Measurements from ENCODE around the gene CHST9. TPM values are rescaled to one million over a fixed set of nuclear protein-coding genes. Genes with fewer than 3 reads are reported as not detected.

CHST9 gene
- total and polyA plus RNA-seq, 7 donors = under 0.01 to 0.11 (median 0.07) TPM; not detected in 2

DNA sequence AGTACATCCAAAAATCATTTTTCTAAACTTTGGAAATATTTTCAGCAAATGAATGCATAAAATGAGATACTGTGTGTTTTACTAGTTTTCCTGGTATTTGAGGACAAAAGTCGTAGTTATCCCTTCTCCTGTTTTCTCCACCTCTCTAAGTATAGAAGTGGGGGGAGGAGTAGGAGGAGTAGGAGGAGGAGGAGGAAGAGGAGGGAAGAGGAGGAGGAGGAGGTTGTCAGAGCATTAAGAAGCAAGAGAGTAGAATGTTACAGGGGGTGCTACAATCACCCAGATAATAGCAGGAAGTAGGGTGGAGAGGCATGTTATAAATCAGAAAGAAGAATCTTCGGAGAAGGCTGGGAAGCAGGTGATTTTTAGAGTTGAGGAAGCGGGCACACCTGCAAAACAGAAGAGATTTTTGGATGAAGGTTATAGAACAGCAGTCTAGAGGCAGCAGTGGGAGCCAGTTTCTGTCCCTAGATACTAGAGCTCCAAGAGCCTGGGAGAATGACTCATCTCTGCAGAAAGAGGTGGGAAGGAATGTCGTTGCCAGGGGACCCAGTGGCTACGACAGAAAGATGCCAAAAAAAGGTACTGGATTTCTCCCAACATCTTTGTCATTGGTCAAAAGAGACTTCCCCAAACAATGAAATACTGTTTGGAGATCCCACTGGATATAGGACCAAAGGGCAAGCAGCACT is 275.4 kb downstream of the CHST9 start:
- ATAC-seq (peak in 3 of 4 donors; percentile 48 to 60 (median 55)), DNase-seq (no peak)
- Histone ChIP-seq H3K4me1 (no peaks in the 10 kb centered on the region), H3K9me3 (no peaks in the 10 kb centered on the region), H3K4me3 (no peak overlapping the region), H3K27ac (no peak overlapping the region), H3K36me3 (ENCODE audit: insufficient read depth in 1 of 2, low read depth in 1 of 2) (no peaks in the 10 kb centered on the region), H3K27me3 (ENCODE audit: insufficient read depth in 3 of 3, low read length in 2 of 3) (no peaks in the 10 kb centered on the region)
- intact Hi-C loops (cut with DNase I) = no loop called here
- 31 to 44% (median 43%) methylated on average over 5 of the region's 5 CpGs for WGBS, 3 donors
- TF ChIP-seq, protein P1, sequence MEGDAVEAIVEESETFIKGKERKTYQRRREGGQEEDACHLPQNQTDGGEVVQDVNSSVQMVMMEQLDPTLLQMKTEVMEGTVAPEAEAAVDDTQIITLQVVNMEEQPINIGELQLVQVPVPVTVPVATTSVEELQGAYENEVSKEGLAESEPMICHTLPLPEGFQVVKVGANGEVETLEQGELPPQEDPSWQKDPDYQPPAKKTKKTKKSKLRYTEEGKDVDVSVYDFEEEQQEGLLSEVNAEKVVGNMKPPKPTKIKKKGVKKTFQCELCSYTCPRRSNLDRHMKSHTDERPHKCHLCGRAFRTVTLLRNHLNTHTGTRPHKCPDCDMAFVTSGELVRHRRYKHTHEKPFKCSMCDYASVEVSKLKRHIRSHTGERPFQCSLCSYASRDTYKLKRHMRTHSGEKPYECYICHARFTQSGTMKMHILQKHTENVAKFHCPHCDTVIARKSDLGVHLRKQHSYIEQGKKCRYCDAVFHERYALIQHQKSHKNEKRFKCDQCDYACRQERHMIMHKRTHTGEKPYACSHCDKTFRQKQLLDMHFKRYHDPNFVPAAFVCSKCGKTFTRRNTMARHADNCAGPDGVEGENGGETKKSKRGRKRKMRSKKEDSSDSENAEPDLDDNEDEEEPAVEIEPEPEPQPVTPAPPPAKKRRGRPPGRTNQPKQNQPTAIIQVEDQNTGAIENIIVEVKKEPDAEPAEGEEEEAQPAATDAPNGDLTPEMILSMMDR (IDR thresholded peaks at IDR 0.05) = no peak

DNA sequence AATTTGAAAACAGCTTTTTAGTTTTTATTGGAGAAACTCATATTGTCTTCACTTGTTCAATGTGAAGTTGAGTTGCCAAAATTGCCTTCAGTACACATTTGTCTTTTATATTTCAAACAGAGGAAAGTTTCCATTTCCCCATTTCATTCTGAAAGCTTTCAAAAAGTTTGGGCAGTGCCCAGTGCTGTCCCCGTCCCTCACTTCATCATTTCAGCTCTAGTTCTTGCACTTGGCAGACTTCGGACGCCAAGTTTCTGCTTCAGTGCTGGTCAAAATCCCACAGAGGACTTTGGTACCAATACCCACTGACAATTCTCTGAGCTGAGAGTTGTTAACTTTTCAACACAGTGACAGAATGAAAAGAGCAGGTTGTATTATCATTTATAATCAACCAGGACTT is 276.2 kb downstream of the CHST9 start:
- Histone ChIP-seq H3K9me3 (no peaks in the 10 kb centered on the region), H3K27ac (no peak overlapping the region), H3K4me3 (no peak overlapping the region), H3K4me1 (no peaks in the 10 kb centered on the region), H3K27me3 (ENCODE audit: insufficient read depth in 3 of 3, low read length in 2 of 3) (no peaks in the 10 kb centered on the region), H3K36me3 (ENCODE audit: insufficient read depth in 1 of 2, low read depth in 1 of 2) (no peaks in the 10 kb centered on the region)
- 47 to 57% (median 56%) methylated on average over 3 of the region's 3 CpGs for WGBS, 3 donors
- DNase-seq = no peak
- ATAC-seq = no peak
- intact Hi-C loops (cut with DNase I) = no loop called here
- TF ChIP-seq, protein P1 (IDR thresholded peaks at IDR 0.05) = no peak

GRCh38 chr18:26902291-26902690 is 282.8 kb downstream of the CHST9 start:
- no peaks in the 10 kb centered on the region for H3K9me3 ChIP-seq
- H3K36me3 ChIP-seq (ENCODE audit: insufficient read depth in 1 of 2, low read depth in 1 of 2) = no peaks in the 10 kb centered on the region
- ATAC-seq (no peak), DNase-seq (no peak)
- no peaks in the 10 kb centered on the region for H3K4me1 ChIP-seq
- no peak overlapping the region for H3K4me3 ChIP-seq
- H3K27me3 ChIP-seq (ENCODE audit: insufficient read depth in 3 of 3, low read length in 2 of 3) = no peaks in the 10 kb centered on the region
- TF ChIP-seq, protein P1 (IDR thresholded peaks at IDR 0.05) = no peak
- WGBS, 3 donors = 89 to 93% (median 92%) methylated on average over 5 of the region's 5 CpGs
- H3K27ac ChIP-seq = no peak overlapping the region
- intact Hi-C loops (cut with DNase I) = no loop called here

- TF ChIP-seq, protein P1 (IDR thresholded peaks at IDR 0.05) = no peak
Measured at GRCh38 chr18:26901020-26901419, 284.1 kb downstream of the CHST9 start.

DNA sequence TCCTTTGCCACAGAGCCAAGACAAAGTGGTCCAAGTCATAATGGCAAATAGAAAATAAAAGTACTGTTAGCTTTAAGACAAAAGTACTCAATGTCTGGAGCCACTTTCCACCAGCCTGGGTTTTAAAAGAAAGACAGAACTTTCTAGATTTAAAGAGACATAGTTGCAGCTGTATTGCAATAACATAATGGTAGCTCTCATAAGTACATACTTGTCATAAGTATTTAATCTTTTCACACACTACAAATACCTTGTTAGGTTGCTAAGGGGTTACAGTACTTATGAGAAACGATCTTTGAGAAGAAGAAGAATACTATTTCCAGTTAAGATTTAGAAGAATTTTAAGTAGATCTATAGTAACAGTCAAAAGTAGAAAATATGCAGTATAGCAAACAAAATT is 290.7 kb downstream of the CHST9 start:
- ATAC-seq = no peak
- intact Hi-C loops (cut with DNase I) = no loop called here
- Histone ChIP-seq H3K27ac (no peak overlapping the region), H3K9me3 (no peaks in the 10 kb centered on the region), H3K4me3 (peak overlapping the region; percentile 38), H3K36me3 (ENCODE audit: insufficient read depth in 1 of 2, low read depth in 1 of 2) (no peaks in the 10 kb centered on the region), H3K27me3 (ENCODE audit: insufficient read depth in 3 of 3, low read length in 2 of 3) (no peaks in the 10 kb centered on the region), H3K4me1 (no peaks in the 10 kb centered on the region)
- no peak for DNase-seq
- TF ChIP-seq, protein P1 (IDR thresholded peaks at IDR 0.05) = no peak
- WGBS, 3 donors = 30 to 60% (median 35%) methylated on average over 1 of the region's 1 CpG

More at GRCh38 chr18:26901020-26901419, 284.1 kb downstream of the CHST9 start:
- no peaks in the 10 kb centered on the region for H3K27me3 ChIP-seq (ENCODE audit: insufficient read depth in 3 of 3, low read length in 2 of 3)
- ATAC-seq (no peak), DNase-seq (no peak)
- H3K36me3 ChIP-seq (ENCODE audit: insufficient read depth in 1 of 2, low read depth in 1 of 2) = no peaks in the 10 kb centered on the region
- intact Hi-C loops (cut with DNase I) = no loop called here
- no peaks in the 10 kb centered on the region for H3K4me1 ChIP-seq
- no peak overlapping the region for H3K27ac ChIP-seq
- H3K4me3 ChIP-seq = no peak overlapping the region
- H3K9me3 ChIP-seq = no peaks in the 10 kb centered on the region
